ENCODE measurements around the gene EHF.
"Not testable (repeated sequence)": the region's sequence is repeated elsewhere in the genome, so short reads cannot be mapped to it uniquely, and the experiment has no call there.

EHF gene

GRCh38 chr11:34668583-34669053, 47.7 kb downstream of the EHF start:
- DNase-seq (ENCODE audit: low spot score), result no peak

- DNase-seq (ENCODE audit: low spot score), result no peak
Observed at GRCh38 chr11:34669458-34669857, 48.6 kb downstream of the EHF start.

- no peak for DNase-seq (ENCODE audit: low spot score)
Observed at GRCh38 chr11:34671117-34671516, 50.2 kb downstream of the EHF start.

GRCh38 chr11:34671946-34672345, 51.1 kb downstream of the EHF start:
- no peak for DNase-seq (ENCODE audit: low spot score)

- no peak for DNase-seq (ENCODE audit: low spot score)
Observed at GRCh38 chr11:34674038-34674437, 53.1 kb downstream of the EHF start.

GRCh38 chr11:34676227-34676626, 55.3 kb downstream of the EHF start:
- no peak for DNase-seq (ENCODE audit: low spot score)

- DNase-seq (ENCODE audit: low spot score), result no peak
Observed at GRCh38 chr11:34679681-34680080, 58.8 kb downstream of the EHF start.

GRCh38 chr11:34680206-34680605, 59.3 kb downstream of the EHF start:
- DNase-seq (ENCODE audit: low spot score), result no peak

- no peak for DNase-seq (ENCODE audit: low spot score)
Observed at GRCh38 chr11:34680918-34681586, 60.2 kb downstream of the EHF start.

- no peak for DNase-seq (ENCODE audit: low spot score)
Observed at GRCh38 chr11:34682825-34683224, 61.9 kb downstream of the EHF start.

- no peak for DNase-seq (ENCODE audit: low spot score)
Observed at GRCh38 chr11:34683396-34683795, 62.5 kb downstream of the EHF start.

- no peak for DNase-seq (ENCODE audit: low spot score)
Observed at GRCh38 chr11:34685864-34686263, 65.0 kb downstream of the EHF start.

GRCh38 chr11:34692299-34692698, 71.4 kb downstream of the EHF start:
- DNase-seq (ENCODE audit: low spot score), result not testable (repeated sequence)

GRCh38 chr11:34696862-34697261, 76.0 kb downstream of the EHF start:
- no peak for DNase-seq (ENCODE audit: low spot score)

- no peak for DNase-seq (ENCODE audit: low spot score)
Observed at GRCh38 chr11:34706709-34707461, 86.0 kb downstream of the EHF start.

GRCh38 chr11:34707462-34707840, 86.6 kb downstream of the EHF start:
- no peak for DNase-seq (ENCODE audit: low spot score)
